Measurements from ENCODE around the gene SPG7.

Gene SPG7

DNA sequence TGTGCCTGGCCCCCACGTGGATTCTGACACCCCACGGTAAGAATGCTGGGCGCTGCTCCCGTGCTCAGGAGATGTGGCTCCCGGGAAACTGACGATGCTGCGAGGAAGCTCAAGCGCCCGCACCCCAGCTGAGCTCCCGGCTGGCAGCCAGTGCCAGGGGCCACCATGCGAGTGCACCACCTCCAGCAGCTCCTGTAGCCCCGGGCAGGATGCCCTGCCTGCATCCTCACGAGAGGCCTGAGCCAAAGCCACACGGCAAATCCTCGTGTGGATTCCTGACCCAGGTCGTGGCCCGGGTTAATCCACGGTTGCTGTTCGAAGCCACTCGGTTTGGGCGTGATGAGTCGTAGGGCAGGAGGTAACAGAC, 93.7 kb downstream of the SPG7 start:
- intact Hi-C loops (cut with DNase I): no loop called here
- peak in 5 of 42 donors; percentile 14 to 39 (median 32) for DNase-seq

GRCh38 chr16:89602273-89602951, 94.2 kb downstream of the SPG7 start:
- intact Hi-C loops (cut with DNase I): no loop called here
- DNase-seq: peak; percentile 41 to 91 (median 69)

DNA sequence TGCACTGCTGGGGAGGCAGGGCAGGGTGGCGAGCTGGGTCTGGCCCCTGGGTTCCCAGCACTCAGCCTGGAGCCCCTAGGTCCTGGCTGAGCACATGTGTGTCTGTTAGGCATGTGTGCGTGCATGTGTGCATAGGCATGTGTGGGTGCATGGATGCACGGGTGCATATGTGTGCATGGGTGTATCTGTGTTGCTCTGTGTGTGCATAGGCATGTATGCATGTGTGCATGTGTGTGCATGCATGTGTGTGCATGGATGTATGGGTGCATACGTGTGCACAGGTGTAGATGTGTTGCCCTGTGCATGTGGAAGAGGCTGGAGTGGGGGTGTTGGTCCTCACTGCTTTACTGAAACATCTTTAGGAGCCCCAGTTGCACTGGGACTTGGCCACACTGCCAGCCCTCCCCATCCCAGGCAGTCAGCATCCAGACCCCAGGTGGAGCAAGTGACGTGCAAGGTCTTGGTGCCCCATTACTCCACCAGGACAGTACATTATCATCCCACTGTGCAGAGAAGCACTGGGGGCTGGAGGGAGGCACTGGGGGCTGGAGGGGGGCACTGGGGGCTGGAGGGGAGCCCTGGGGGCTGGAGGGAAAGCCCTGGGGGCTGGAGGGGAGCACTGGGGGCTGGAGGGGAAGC, 94.9 kb downstream of the SPG7 start:
- intact Hi-C loops (cut with DNase I): no loop called here
- DNase-seq: no peak

DNA sequence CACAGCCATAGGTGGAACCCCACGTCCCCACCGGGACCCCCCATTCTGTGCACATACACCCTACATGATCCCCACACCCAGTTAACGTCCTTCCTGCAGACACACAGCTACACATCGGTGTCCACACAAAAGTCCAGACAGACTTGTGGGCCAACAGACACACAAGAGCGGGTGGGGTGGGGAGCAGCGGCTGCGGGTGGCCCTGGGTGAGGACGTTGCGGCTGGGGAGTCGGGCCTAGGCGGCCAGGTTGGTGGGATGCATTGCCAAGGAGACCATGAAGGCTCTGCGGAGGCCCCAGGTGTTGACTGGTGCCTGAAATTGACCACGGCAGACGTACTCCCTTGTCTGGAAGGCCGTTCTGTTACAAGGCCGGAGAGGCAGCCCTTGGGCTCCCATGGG, 96.6 kb downstream of the SPG7 start:
- DNase-seq: no peak
- intact Hi-C loops (cut with DNase I): no loop called here

- intact Hi-C loops (cut with DNase I): no loop called here
- peak in 41 of 42 donors; percentile 13 to 88 (median 66) for DNase-seq
Measured at GRCh38 chr16:89605186-89605970, 97.2 kb downstream of the SPG7 start.

DNA sequence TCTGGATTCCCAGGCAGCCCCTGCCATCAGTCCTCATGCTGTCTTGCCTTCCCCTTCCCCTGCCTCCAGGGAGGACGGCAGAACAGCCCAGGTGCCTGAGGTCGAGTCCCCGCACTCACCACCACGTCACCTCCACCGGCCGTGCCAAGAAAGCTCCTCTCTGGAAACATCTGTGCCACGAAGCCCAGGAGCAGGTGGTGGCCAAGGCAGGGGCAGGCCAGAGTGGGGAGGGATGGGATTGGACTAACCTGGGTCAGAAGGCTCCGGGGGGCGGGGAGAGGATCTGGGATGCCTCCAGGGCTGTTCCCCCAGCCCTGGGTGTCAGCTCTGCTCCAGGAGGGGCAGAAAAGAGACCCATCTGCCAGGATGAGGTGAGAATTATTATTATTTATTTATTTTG, 97.8 kb downstream of the SPG7 start:
- intact Hi-C loops (cut with DNase I): no loop called here

More for the DNA sequence above, 97.8 kb downstream of the SPG7 start:
- no peak for DNase-seq
